HG03565 (cell line): ENCODE data around the gene APC2.
"Not testable (repeated sequence)": the region's sequence is repeated elsewhere in the genome, so short reads cannot be mapped to it uniquely, and the experiment has no call there.

ENCODE experiments used
- ATAC-seq: cut with Tn5 transposase; IDR thresholded peaks from one replicate; pipeline ENCODE4 v1.9.1; 2021; ENCODE audit warnings: mild to moderate bottlenecking, moderate library complexity; ENCODE audit not compliant: unreplicated experiment

APC2 gene

DNA sequence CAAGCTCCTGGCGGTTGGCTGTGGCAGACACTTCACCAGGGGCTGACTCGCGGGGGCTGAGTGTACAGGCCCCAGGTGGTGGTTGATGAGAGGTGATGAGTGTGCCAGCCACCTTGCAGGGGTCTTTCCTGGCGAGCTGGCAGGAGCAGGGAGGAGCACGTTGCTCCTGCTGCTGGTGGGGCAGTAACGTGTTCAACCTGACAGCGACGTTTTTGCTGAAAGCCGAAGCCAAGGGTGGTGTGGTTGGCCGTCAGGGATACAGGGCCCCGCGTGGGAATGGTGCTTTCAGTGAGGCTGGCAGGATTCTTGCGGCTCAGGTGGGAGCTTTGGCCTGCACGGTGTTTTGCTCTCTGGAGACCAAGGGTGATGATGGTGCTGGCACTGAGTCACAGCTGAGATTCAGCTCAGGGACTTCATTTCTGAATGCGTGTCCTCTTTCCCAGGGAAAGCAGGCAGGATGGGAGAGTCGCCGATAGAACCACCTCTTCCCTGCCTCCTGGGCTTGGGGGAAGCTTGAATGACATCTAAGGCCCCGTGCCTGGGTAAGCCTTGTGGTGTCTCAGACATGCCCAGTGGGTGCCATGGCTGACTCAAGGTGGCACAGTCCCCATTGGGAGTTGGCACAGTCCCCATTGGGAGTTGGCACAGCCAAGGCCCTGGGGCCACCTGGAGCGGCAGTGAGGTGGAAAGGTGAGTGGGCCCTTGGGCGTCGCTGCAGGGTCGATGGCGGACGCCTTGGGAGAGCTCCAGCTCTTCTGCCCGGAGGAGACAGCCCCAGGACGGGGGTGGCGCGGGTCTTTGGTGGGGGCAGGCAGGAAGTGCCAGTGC is 33.7 kb upstream of the APC2 start:
- ATAC-seq: no peak

DNA sequence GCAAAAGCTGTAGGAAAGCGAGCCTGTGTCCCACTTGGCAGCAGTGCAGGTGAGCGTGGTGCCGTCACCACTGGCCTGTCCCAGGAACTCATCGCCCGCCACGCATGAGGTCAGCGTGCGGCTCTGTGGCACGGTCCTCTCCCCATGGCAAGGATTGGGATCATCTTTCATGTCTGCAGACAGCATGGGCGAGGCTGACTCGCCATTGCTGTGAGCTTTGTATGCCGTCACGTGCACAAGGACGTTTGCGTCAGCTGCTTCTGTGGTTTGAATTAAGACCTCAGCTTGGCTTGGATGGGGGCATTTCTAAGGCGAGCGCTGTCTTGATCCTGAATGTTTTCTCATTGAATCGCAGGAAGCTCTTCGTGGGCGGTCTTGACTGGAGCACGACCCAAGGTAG is 32.8 kb upstream of the APC2 start:
- no peak for ATAC-seq

DNA sequence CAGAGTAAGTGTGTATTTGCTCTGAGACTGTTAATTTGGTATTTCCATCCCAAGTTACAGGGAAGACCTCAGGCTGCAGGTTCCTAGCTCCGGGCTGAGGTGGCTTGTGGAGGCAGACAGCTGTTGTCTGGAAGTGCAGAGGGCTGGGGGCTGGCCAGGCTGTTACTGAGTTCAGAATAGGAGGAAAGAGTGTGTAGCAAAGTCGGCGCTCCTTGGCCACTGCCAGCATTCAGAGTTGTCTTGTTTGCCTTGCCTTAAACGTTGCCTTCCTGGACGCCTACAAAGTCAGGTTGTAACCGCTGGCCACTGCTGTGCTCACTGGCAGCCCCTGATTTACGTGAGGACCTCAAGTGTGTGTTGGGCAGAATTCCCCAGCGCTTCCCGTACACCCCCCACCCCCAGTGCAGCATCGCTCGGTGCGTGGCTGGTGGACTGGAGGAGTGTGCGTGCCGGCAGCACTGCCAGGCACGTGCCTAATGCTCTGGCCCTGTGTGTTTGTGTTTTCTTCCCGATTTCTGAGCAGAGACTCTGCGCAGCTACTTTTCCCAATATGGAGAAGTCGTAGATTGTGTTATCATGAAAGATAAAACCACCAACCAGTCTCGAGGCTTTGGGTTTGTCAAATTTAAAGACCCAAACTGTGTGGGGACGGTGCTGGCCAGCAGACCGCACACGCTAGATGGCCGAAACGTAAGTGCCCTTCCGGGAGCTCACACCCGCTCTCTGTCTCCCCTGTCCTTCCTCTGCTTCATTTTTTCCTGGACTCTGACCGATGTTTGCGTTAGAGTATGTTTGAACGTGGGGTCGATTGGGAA is 32.0 kb upstream of the APC2 start:
- ATAC-seq: no peak

DNA sequence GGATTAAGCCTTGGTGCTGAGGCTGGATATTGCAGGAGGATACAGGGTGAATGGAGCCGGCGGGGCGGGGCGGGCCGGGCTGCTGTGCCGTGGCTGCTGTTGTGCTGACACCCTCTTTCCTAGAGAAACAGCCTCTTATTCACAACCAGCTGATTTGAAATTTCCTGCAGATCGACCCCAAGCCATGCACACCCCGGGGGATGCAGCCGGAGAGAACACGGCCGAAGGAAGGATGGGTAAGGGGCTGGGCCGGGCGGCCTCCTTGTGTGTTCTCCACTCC is 31.5 kb upstream of the APC2 start:
- ATAC-seq: no peak

DNA sequence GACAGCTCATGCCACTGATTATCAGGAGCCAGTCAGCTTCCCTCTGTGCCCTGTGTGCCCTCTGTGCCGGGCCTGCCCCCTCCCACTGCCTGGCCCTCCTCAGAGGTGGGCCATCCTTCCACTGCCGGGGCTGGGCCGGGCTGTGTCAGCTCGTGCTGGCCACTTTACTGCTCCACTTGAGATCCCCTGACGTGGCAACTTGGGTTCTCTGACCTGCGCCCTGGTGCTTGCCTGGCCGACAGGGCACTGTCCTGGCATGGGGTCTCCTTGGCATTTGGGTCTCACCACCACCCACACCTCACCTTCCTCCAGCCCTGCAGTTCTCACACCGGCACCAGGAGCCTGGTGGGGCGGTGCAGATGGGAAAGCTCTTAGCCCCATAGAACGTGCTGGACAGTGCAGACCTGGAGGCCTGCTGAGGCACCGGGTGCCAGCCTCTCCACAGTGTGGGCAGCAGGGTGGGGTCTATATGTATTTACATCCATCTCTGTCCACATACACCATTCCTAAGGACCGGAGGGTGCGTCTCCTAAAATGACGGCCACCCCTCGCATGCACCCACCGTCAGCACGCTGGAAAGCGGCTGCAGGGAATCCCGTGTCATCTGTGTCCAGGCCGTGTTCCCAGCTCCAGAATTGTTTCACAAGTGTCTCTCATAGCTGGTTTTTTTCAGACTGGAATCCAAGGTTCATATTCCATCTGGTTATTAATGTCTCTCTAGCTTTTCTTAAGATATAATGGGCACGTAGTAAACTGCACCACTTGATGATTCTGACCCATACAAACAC is 30.8 kb upstream of the APC2 start:
- no peak for ATAC-seq

DNA sequence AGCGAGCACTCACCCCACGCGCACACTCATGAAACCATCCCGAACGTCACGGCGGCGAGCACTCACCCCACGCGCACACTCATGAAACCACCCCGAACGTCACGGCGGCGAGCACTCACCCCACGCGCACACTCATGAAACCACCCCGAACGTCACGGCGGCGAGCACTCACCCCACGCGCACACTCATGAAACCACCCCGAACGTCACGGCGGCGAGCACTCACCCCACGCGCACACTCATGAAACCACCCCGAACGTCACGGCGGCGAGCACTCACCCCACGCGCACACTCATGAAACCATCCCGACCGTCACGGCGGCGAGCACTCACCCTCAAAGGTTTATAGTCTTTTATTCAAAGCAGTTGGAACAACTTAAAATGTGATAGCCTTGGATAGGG is 29.8 kb upstream of the APC2 start:
- ATAC-seq: not testable (repeated sequence)

DNA sequence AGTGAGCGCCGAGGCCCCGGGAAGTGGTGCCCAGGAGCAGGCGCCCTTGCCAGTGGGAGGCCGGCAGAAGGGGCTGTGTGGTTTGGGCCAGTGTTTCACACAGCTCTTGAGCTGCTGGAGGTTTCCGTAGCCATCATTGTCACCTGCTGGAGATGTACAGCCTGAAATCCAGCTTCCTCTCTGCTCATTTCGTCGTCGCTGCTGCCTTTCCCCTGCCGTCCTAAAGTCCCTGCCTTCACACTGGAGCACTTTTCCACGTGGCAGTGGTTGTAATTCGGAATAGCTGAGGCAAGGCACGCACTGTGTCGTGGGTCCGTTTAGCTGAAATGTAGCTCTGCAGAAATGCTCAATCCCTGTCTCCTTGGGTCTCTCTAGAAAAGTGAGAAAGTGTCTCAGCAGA is 29.3 kb upstream of the APC2 start:
- no peak for ATAC-seq

DNA sequence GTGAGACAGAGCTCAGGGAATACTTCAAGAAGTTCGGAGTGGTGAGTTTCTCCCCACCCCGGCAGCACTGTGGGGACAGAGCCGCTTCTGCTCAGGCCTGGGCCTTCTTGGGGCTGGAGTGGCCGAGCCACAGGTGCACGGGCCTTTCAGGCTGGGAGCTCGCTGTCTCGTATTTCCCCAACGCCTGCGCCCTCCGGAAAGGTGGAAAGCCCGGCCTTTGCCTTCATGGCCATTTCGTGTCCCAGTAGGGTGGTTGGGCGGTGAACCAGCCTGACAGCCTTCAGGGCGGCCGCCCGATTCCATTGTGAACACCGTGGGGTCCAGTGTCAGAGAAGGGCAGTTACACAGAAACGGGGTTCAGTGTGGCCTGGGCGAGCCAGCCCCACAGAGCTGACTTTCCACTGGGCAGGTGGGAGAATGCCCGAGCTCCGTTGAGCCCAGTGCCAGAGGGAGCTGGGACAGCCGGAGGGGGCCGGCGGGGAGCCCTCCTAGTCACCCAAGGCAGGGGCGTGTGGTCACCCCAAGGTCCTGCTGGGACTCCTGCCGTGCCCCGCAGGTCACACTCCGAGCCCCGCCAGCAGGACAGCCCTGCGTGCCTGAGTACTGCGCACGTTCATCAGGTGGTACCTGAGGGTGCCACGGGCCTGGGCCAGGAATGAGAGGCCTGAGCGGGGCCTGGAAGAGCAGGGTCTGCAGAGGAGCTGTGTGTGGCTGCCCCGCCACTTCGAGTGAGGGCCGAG is 28.5 kb upstream of the APC2 start:
- ATAC-seq: no peak

DNA sequence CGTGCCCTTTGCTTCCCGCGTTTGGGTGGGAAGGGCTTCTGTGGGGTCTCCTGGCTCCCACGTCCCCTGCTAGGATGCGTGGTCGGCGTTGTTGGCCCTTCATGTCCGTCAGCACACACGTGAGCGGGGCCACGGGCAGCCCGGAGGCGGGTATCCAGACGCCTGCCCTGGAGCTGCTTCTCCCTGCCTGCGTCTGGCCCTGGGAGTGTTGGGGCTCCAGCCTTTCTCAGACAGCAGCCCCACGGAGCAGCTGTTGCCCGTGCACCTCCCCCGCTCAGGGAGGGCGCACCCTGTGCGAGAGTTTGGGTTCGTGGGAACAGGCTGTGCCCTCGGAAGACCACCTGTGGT is 28.0 kb upstream of the APC2 start:
- ATAC-seq: no peak

DNA sequence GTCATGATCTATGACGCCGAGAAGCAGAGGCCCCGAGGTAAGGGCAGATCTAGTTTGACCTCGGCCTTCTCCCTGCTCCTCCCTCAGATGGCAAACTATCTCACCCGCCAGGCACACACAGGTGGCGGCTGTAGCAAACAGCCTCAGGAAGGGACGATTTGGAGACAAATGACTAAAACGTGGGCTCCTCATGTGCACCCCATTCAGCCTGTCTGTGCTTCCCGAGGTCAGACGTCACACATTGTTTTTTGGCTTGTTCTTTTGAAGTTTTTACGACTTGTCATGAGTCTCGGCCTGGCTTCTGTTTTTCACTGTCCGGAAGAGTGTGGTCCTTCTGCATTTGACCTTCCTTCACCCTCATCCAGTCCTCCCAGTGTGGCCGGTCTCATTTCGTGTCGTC is 27.6 kb upstream of the APC2 start:
- ATAC-seq: no peak

DNA sequence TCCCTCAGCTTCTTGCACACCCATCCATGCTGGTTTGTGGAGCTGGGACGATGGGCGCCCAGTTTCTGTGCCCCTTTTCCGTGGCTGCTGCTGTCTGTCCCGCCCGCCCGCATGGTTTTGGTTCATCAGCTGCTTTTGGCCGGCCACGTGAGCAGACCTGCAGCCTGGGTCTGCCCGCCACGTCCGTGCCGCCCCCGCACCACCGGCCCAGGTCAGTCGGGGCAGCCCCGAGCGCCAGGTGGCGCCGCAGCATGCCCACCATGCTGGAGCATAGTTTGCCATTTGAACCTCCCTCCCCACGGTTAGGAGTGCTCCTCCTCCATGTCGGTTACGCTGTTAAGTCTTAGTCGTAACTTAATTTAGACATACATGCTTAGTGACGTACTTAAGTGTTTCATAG is 27.0 kb upstream of the APC2 start:
- no peak for ATAC-seq

DNA sequence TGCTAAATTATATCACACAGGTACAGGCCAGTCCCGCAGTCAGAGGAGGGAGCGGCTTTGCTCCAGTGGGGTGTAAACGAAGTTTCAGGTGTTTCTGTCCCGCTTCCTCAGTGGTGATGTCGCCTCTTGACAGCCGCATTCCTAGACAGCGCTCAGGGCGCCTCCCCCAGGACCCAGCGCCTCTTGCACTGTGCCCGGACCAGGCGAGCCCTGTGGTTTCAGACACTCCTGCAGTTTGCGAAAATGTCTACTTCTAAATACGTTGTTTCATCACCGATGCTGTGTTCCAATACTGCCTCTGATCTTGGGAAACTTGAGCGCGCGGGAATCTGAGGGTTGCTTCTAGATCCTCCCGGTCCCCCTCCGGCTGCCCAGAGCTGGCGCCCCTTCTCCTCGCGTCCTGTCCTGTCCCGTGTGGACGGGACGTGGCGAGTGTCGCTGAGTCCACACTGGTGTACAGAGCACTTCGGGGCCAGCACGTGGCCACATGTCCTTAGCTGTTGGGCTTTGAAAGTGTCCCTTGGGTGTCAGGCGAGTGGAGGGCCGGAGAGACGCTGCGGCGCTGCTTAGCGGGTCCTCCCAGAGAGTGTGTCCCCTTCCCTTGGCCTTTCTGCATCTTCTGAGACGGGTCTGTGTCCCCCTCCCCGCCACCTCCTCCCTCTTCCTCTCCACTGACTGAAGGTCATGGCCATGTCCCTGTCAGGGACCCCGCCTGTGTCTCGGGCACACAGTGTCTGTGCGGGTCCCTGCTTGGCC is 26.3 kb upstream of the APC2 start:
- ATAC-seq: no peak

DNA sequence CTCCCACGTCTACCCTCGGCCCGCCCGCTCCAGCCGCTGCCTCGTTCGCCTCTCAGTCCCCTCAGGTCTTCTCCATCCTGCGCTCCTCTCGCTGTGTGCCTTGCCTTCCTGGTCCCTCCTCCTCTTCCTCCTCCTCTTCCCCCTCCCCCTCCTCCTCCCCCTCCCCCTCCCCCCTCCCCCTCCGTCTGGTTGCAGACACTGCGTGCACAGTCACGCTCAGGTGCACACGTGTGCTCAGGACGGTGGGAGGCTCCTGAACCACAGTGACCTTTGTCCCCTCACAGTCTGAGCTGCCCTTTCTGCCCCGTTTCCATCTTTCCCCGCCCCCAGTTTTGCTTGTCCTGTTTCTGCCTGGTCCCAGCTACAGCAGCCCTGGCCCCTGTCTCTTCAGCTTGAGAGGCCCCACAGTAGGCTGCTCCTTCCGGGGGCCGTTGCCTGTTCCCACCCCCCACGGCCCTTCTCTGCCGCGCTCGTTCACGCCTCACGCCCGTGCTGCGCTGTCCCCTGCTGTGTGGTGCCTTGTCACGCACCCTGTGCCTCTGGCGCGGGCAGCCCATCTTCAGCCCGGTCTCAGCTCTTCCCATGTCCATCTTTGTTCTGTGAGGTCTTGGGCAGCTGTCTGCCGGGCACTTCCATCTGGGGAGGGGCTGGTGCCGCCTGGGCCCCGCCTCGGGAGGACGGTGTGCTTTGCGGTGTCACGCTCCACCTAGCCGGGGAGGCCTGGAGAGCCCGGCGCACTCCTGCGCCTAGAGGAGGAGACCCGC is 25.5 kb upstream of the APC2 start:
- no peak for ATAC-seq

DNA sequence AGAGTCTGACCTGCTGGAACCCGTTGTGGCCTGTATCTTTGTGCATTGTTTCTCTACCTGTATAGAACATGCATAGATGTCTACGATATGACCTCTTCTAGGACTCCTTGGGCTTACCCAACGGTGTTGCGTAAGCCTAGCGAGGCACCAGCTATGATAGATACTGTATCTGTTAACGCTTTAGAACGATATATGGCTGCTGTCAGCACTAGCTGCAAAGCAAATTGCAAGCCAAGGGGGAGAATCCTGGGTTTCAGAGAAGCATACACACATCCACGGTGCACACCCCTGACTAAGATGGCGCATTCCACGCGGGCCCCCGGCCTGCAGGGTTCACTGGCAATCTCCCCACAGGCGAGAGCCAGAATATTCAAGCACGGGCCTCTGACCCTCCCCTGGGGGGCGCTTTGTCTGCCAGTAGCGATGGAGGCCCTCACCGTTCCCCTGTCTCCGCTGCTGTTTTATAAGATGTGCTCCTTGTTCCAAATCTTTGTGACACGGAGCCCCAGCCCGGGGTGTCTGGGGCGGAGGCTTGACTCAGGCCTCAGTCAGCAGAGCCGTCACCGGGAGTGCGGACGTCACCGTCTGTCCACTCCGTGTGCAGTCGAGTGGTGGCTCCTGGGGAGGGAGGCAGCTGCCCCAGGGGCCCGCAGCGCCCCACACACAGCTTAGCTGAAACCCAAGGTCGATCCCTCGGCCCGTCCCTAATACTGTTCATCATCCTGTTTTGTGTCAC is 24.7 kb upstream of the APC2 start:
- no peak for ATAC-seq

DNA sequence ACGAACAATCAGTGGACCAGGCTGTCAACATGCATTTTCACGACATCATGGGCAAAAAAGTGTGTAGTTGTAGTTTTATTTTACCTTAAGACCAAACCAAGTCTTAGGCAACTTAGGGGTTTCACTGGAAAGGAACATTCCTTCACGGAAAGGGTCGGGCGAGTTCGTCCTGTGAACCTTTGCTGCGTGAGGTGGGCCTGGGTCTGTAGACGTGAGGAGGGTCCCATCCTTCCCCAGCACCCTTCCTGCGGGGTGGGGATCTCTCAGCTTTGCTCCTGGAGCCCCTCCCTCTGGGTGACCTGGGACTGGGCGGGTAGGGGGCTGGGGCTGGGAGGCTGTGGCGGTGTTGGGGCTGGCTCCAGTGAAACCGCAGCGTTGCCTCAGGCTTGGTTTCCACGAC is 24.0 kb upstream of the APC2 start:
- ATAC-seq: no peak

DNA sequence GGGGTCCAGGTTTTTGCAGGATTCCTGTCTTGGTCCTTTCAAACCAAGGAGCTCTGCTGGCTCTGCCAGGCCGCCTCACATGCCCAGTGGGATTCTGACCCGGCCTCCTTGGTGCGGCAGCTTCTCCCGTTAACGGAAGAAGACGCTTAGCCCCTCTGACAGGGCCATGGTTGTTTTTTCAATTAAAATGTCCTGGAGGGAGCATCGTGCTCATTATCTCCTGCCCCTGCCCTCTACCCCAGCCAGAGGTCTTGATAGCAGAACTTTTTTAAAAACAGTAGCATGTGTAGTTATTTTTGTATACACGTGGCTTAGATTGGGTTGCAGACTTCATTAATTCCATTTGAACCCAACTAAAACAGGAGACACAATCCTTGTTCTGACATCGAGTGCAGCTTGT is 23.2 kb upstream of the APC2 start:
- ATAC-seq: no peak

DNA sequence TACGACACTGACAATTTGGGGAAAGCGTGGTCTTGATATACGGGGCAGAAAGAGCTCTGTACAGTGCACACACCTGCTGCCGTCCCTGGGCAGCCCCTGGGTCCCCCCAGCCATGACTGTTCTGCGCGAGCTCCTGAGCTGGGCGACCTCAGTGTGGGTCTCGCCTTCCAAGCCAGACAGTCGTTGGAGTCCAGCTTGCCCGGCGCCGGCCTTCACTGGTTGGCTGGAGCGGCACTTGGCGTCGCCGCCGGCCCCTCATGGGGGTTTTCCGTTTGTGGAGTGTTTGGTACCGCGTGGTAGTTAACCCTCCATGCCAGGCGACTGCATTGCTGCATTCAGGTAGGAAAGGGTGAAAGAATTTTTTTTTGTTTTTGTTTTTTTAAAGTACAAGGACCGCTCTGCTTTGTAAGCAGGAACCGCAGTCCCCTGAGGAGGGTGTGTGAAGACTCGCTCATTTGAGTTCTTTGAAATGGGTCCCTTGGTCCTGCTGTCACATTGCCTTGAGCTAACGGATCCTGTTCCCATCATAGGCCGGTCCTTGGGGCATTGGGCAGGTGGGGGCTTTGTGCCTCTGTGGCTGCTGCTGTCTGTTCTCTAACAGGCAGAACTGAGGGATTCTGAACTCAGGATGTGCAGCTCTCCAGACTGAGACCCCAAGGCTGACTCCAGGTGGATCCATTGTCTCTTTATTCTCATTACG is 22.6 kb upstream of the APC2 start:
- no peak for ATAC-seq

DNA sequence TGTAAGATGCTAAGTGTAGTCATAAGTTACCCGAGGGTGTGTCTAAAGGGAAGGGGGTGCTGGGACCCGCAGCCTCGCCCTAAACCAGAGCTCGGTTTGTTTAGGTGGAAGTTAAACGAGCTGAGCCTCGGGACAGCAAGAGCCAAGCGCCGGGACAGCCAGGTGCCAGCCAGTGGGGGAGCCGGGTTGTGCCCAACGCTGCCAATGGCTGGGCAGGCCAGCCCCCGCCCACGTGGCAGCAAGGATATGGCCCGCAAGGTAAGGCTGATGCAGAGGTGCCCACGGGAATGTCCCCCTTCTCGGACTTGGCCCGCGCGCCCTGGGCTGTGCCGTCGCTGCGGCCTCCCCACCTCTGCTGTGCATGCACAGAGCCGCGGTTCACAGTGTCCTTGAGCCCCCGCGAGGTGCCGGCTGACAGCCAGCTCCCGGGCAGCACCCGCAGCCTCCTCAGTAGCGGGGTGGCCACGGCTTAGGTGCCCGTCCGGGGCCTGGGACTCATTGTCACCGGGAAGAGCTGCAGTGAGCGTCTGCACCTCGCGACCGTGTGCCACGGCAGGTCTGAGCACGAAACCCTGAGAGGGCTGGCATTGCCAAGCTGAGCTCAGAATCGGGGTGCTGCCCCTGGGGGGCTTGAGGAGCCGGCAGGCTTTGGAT is 21.1 kb upstream of the APC2 start:
- no peak for ATAC-seq
